ENCODE measurements around the gene MIF.
"Not testable (repeated sequence)": the region's sequence is repeated elsewhere in the genome, so short reads cannot be mapped to it uniquely, and the experiment has no call there.

Gene MIF

GRCh38 chr22:23906641-23907040, 12.5 kb downstream of the MIF start:
- Histone ChIP-seq H3K9me3 (ENCODE audit: control insufficient read depth, insufficient read depth, low read depth, low read length) (peaks cover 4% of the 10 kb centered on the region; the same call in 1 of the 2 replicates), H3K27ac (ENCODE audit: low read depth, low read length) (peak overlapping the region; percentile 32; the same call in 1 of the 2 replicates), H3K36me3 (ENCODE audit: control insufficient read depth, insufficient read depth, low read length) (no peaks in the 10 kb centered on the region), H3K9ac (ENCODE audit: low read length) (peak overlapping the region; percentile 38), H3K4me3 (ENCODE audit: low read depth, low read length) (no peak overlapping the region), H3K27me3 (ENCODE audit: control insufficient read depth, insufficient read depth, low read length) (0 out of 2 replicates have a peak, but pooled peaks cover 3% of the 10 kb centered on the region), H3K4me1 (ENCODE audit: control insufficient read depth, insufficient read depth, low read length) (peaks cover 30% of the 10 kb centered on the region)

DNA sequence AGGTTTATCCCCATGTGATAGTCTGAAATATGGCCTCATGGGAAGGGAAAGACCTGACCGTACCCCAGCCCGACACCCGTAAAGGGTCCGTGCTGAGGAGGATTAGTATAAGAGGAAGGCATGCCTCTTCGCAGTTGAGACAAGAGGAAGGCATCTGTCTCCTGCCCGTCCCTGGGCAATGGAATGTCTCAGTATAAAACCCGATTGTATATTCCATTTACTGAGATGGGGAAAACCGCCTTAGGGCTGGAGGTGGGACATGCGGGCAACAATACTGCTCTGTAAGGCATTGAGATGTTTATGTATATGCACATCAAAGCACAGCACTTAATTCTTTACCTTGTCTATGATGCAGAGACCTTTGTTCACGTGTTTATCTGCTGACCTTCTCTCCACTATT, 13.2 kb downstream of the MIF start:
- H3K36me3 ChIP-seq (ENCODE audit: control insufficient read depth, insufficient read depth, low read length); H3K9me3 ChIP-seq (ENCODE audit: control insufficient read depth, insufficient read depth, low read depth, low read length); H3K27ac ChIP-seq (ENCODE audit: low read depth, low read length); H3K27me3 ChIP-seq (ENCODE audit: control insufficient read depth, insufficient read depth, low read length): not testable (repeated sequence)
- H3K4me3 ChIP-seq (ENCODE audit: low read depth, low read length), result 0 out of 2 replicates have a peak overlapping the region, but pooled peaks have one; percentile 18
- peaks cover 30% of the 10 kb centered on the region for H3K4me1 ChIP-seq (ENCODE audit: control insufficient read depth, insufficient read depth, low read length)
- H3K9ac ChIP-seq (ENCODE audit: low read length), result peak overlapping the region; percentile 38

DNA sequence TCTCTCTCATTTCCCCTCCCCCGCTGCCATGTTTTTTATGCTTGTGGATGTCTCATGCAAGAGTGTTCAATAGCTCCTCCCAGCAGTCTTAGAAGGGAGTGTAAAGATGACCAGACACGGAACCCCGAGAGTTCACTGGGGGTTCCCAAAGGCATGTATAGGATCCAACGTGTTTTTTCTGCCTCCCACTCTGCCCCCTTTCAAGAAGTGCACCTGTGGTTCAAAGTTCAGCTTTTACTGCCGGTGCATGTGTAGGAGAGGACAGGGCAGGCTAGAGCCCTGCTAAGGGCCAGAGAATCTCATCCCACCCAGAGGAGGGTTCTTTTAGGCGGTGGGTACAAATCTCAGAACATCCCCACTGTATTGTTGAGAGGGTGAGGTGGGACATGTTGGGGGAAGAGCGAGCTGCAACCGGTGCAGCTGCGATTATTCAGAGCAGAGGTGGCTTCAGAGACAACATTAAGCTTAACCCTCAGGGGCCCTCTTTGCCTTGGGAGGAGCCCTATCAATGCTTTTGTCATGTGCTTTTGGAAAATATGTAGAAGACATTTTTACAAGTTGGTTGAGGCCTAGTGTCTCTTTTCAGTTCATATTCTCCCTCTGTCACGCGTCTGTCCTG, 14.5 kb downstream of the MIF start:
- Histone ChIP-seq H3K4me1 (ENCODE audit: control insufficient read depth, insufficient read depth, low read length) (peaks cover 36% of the 10 kb centered on the region), H3K9ac (ENCODE audit: low read length) (peak overlapping the region; percentile 25), H3K27ac (ENCODE audit: low read depth, low read length) (no peak overlapping the region), H3K4me3 (ENCODE audit: low read depth, low read length) (no peak overlapping the region), H3K36me3 (ENCODE audit: control insufficient read depth, insufficient read depth, low read length) (no peaks in the 10 kb centered on the region), H3K27me3 (ENCODE audit: control insufficient read depth, insufficient read depth, low read length) (0 out of 2 replicates have a peak, but pooled peaks cover 3% of the 10 kb centered on the region), H3K9me3 (ENCODE audit: control insufficient read depth, insufficient read depth, low read depth, low read length) (peaks cover 11% of the 10 kb centered on the region)

DNA sequence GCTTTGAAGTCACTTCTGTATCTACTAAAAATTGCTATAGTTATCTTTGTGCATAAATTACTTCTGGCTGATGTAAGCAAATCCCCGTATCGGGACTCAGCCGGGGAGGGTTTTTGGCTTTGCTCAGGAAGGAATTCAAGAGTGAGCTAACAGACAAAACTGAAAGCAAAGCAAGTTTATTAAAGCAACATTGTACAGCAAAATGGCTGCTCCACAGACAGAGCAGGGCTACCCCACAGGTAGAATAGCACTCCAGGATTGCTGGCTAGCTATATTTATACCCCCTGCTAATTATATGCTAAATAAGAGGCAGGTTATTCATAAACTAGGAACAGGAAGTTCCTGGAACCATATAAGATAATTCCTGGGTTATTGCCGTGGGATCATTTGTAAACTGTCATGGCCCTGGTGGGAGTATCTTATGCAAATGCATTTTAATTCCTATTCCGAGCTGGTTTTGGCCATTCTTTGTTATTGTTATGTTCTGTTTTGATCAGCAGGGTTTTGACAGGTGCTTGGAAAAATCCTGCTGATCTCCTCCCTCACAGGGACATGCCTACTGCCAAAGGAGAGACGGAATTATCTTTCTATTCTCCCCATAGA, 15.2 kb downstream of the MIF start:
- Histone ChIP-seq H3K9me3 (ENCODE audit: control insufficient read depth, insufficient read depth, low read depth, low read length) (peaks cover 11% of the 10 kb centered on the region), H3K27ac (ENCODE audit: low read depth, low read length) (no peak overlapping the region), H3K4me3 (ENCODE audit: low read depth, low read length) (no peak overlapping the region), H3K27me3 (ENCODE audit: control insufficient read depth, insufficient read depth, low read length) (0 out of 2 replicates have a peak, but pooled peaks cover 3% of the 10 kb centered on the region), H3K36me3 (ENCODE audit: control insufficient read depth, insufficient read depth, low read length) (no peaks in the 10 kb centered on the region), H3K9ac (ENCODE audit: low read length) (peak overlapping the region; percentile 25), H3K4me1 (ENCODE audit: control insufficient read depth, insufficient read depth, low read length) (peaks cover 39% of the 10 kb centered on the region)

- Histone ChIP-seq H3K36me3 (ENCODE audit: control insufficient read depth, insufficient read depth, low read length) (no peaks in the 10 kb centered on the region), H3K9me3 (ENCODE audit: control insufficient read depth, insufficient read depth, low read depth, low read length) (peaks cover 11% of the 10 kb centered on the region), H3K27ac (ENCODE audit: low read depth, low read length) (no peak overlapping the region), H3K27me3 (ENCODE audit: control insufficient read depth, insufficient read depth, low read length) (no peaks in the 10 kb centered on the region), H3K4me3 (ENCODE audit: low read depth, low read length) (no peak overlapping the region), H3K9ac (ENCODE audit: low read length) (no peak overlapping the region), H3K4me1 (ENCODE audit: control insufficient read depth, insufficient read depth, low read length) (peaks cover 39% of the 10 kb centered on the region)
These were observed 16.5 kb downstream of the MIF start for GRCh38 chr22:23910496-23911190.

- no peak overlapping the region for H3K27ac ChIP-seq (ENCODE audit: low read depth, low read length)
- peaks cover 38% of the 10 kb centered on the region for H3K4me1 ChIP-seq (ENCODE audit: control insufficient read depth, insufficient read depth, low read length)
- no peaks in the 10 kb centered on the region for H3K36me3 ChIP-seq (ENCODE audit: control insufficient read depth, insufficient read depth, low read length)
These were observed 17.3 kb downstream of the MIF start for GRCh38 chr22:23911318-23911980.

GRCh38 chr22:23912293-23912903, 18.2 kb downstream of the MIF start:
- Histone ChIP-seq H3K27me3 (ENCODE audit: control insufficient read depth, insufficient read depth, low read length) (no peaks in the 10 kb centered on the region), H3K27ac (ENCODE audit: low read depth, low read length) (no peak overlapping the region), H3K9ac (ENCODE audit: low read length) (no peak overlapping the region), H3K9me3 (ENCODE audit: control insufficient read depth, insufficient read depth, low read depth, low read length) (peaks cover 11% of the 10 kb centered on the region), H3K4me1 (ENCODE audit: control insufficient read depth, insufficient read depth, low read length) (peaks cover 30% of the 10 kb centered on the region), H3K4me3 (ENCODE audit: low read depth, low read length) (no peak overlapping the region), H3K36me3 (ENCODE audit: control insufficient read depth, insufficient read depth, low read length) (no peaks in the 10 kb centered on the region)

More at GRCh38 chr22:23911318-23911980, 17.3 kb downstream of the MIF start:
- H3K9ac ChIP-seq (ENCODE audit: low read length), result no peak overlapping the region
- no peak overlapping the region for H3K4me3 ChIP-seq (ENCODE audit: low read depth, low read length)
- H3K9me3 ChIP-seq (ENCODE audit: control insufficient read depth, insufficient read depth, low read depth, low read length), result peaks cover 11% of the 10 kb centered on the region
- no peaks in the 10 kb centered on the region for H3K27me3 ChIP-seq (ENCODE audit: control insufficient read depth, insufficient read depth, low read length)

- Histone ChIP-seq H3K9ac (ENCODE audit: low read length) (peak overlapping the region; percentile 87), H3K27ac (ENCODE audit: low read depth, low read length) (peak overlapping the region; percentile 48; the same call in 1 of the 2 replicates), H3K27me3 (ENCODE audit: control insufficient read depth, insufficient read depth, low read length) (no peaks in the 10 kb centered on the region), H3K9me3 (ENCODE audit: control insufficient read depth, insufficient read depth, low read depth, low read length) (peaks cover 11% of the 10 kb centered on the region), H3K36me3 (ENCODE audit: control insufficient read depth, insufficient read depth, low read length) (no peaks in the 10 kb centered on the region), H3K4me3 (ENCODE audit: low read depth, low read length) (peak overlapping the region; percentile 67), H3K4me1 (ENCODE audit: control insufficient read depth, insufficient read depth, low read length) (peaks cover 24% of the 10 kb centered on the region)
These were observed 19.1 kb downstream of the MIF start for GRCh38 chr22:23913306-23913660.

DNA sequence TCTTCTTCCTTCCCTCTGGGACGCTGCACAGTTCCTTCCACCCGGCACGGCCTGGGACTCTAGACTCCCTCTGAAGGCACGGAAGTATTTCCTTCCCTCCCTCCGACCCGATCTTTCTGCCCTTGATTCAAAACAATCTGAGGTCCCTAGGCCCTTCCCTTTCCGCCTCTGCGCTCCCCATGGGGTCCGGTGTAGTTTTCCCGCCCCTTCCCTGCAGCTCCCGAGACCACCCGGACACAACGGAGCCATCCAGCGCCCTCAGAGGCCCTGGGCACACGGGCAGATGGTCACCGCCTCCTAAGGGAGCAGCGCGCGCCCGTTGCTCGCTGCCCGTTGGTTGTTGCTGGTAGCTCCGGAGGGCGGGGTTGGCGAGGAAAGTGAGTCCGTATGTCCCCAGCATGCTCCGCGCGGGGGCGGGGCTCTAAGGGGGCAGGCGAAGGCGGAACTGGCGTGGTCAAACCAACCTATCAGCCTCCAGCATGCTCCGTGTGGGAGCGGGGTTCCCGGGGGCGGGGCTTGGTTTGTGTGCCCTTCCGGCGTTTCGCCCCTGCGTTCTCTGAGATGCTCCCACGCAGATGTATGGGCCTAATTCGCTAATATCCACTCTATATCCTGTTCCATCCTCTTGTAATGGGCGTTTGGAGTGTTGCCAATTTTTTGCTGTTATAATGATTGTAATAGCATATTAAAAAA, 19.6 kb downstream of the MIF start:
- peak overlapping the region; percentile 67 for H3K4me3 ChIP-seq (ENCODE audit: low read depth, low read length)
- H3K4me1 ChIP-seq (ENCODE audit: control insufficient read depth, insufficient read depth, low read length), result peaks cover 19% of the 10 kb centered on the region
- no peaks in the 10 kb centered on the region for H3K27me3 ChIP-seq (ENCODE audit: control insufficient read depth, insufficient read depth, low read length)
- peak overlapping the region; percentile 87 for H3K9ac ChIP-seq (ENCODE audit: low read length)
- H3K9me3 ChIP-seq (ENCODE audit: control insufficient read depth, insufficient read depth, low read depth, low read length), result peaks cover 11% of the 10 kb centered on the region
- no peaks in the 10 kb centered on the region for H3K36me3 ChIP-seq (ENCODE audit: control insufficient read depth, insufficient read depth, low read length)
- peak overlapping the region; percentile 48; the same call in 1 of the 2 replicates for H3K27ac ChIP-seq (ENCODE audit: low read depth, low read length)

- Histone ChIP-seq H3K27ac (ENCODE audit: low read depth, low read length) (no peak overlapping the region), H3K4me1 (ENCODE audit: control insufficient read depth, insufficient read depth, low read length) (peaks cover 9% of the 10 kb centered on the region), H3K4me3 (ENCODE audit: low read depth, low read length) (no peak overlapping the region), H3K36me3 (ENCODE audit: control insufficient read depth, insufficient read depth, low read length) (no peaks in the 10 kb centered on the region), H3K9me3 (ENCODE audit: control insufficient read depth, insufficient read depth, low read depth, low read length) (peaks cover 11% of the 10 kb centered on the region), H3K27me3 (ENCODE audit: control insufficient read depth, insufficient read depth, low read length) (no peaks in the 10 kb centered on the region), H3K9ac (ENCODE audit: low read length) (no peak overlapping the region)
These were observed 21.1 kb downstream of the MIF start for GRCh38 chr22:23915290-23915689.

All from HUES6 (cell line).